Tibial nerve (tissue), 4 donors: ENCODE measurements around the gene DERL3.

Source experiments
- CTCF ChIP-seq, 5 experiments: fragments of 200-600 bp in 3 of 5; fragments of 450-650 bp in 2 of 5; sonication (generic) in 3 of 5; IDR thresholded peaks; one replicate each; pipeline ENCODE4 v1.5.1; 2016 to 2019; ENCODE audit warnings: antibody characterized with exemption in 5 of 5, mild to moderate bottlenecking in 3 of 5, moderate library complexity in 2 of 5
- EP300 ChIP-seq, 2 donors: sonication (generic); formaldehyde crosslinking; IDR thresholded peaks; one replicate each; pipeline ENCODE4 v1.6.1; 2017; ENCODE audit warnings: antibody characterized with exemption in 2 of 2, mild to moderate bottlenecking in 1 of 2
- POLR2A ChIP-seq, 2 donors: fragments of 450-650 bp; IDR thresholded peaks; one replicate each; pipeline ENCODE4 v1.6.1; 2017; ENCODE audit warnings: antibody characterized with exemption in 2 of 2, mild to moderate bottlenecking in 2 of 2, moderate library complexity in 2 of 2

GRCh38 chr22:23796461-23796860 lies 42.3 kb downstream of the DERL3 start:
- no peak for TF ChIP-seq CTCF (IDR thresholded peaks at IDR 0.05)
- TF ChIP-seq POLR2A (IDR thresholded peaks at IDR 0.05): no peak
- no peak for TF ChIP-seq EP300 (IDR thresholded peaks at IDR 0.05)
